HG03139 (cell line): ENCODE measurements around the gene KLRC4.
"Not testable (repeated sequence)": the region's sequence is repeated elsewhere in the genome, so short reads cannot be mapped to it uniquely, and the experiment has no call there.

Experiments used
- ATAC-seq: cut with Tn5 transposase; IDR thresholded peaks from one replicate; pipeline ENCODE4 v1.9.1; 2021; ENCODE audit not compliant: unreplicated experiment

The KLRC4 gene

GRCh38 chr12:10409392-10409791, at the start of gene KLRC4:
TSS of gene KLRC4 (minus strand) at chr12:10409757. CDS start at chr12:10409575, 182 bp downstream.
- ATAC-seq = no peak

DNA sequence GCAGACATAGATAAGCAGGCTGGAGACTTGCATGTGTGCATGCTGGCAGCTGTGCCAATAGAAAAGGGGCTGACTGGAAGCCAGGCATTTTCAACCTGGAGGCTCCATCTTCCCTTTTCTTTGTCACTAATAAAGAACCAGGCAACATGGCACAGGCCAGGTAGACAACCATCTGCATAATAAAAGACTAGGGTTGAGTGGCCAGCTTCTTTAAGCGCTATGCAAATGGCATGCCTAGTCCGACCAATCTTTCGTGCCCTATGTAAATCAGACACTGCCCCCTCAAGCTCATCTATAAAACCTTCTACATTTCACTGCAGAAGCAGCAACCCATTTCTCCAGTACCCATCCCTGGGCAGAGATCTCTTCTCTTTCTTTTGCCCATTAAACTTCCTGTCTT, 48.2 kb upstream of the KLRC4 start:
- ATAC-seq = no peak

- no peak for ATAC-seq
These were observed 47.3 kb upstream of the KLRC4 start for GRCh38 chr12:10456856-10457255.

- no peak for ATAC-seq
These were observed 46.2 kb upstream of the KLRC4 start for GRCh38 chr12:10455766-10456165.

GRCh38 chr12:10454531-10454930, 45.0 kb upstream of the KLRC4 start:
- no peak for ATAC-seq

DNA sequence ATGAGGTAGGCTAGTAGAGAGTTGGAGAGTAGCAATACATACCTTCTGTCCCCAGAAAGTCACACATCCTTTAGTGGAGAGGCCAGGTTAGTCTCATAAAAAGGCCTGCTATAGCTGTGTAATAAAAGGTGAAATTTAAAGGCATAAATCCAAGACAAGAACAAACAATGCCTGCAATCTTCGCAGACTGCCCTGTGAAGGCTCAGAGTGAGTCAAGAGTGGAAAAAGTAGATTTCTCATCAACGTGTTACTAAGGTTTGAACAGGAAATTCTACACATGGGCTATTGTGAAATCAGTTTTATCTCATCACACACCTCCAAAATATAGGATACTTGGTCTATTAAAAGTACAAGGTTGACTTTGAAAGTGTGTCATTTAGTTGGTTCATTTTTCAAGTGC, 43.6 kb upstream of the KLRC4 start, which contains the start of gene KLRC1:
Gene KLRC1, minus strand, starts transcription at position 222 of the 400 bp plus-strand sequence. CDS start 2,221 bp downstream, outside the sequence.
- ATAC-seq = no peak

DNA sequence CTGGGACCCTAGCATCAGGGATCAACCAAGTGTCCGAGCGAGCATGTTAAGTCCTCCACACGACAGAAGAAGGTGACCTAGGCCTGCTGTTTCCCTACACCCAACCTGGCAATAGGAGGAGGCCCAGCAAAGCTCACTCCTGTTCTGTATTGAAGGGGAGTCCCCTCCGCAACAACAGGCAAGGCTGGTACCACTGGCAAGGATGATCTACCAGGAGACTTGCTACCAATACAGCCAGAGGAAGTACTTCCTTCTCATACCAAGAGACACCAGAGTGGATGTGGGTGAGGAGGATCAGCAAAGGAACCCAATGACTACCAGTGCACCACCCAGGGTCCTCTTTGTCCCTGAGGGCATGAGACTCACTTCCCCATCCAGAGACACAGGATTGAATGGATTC, 38.7 kb upstream of the KLRC4 start:
- ATAC-seq = no peak

DNA sequence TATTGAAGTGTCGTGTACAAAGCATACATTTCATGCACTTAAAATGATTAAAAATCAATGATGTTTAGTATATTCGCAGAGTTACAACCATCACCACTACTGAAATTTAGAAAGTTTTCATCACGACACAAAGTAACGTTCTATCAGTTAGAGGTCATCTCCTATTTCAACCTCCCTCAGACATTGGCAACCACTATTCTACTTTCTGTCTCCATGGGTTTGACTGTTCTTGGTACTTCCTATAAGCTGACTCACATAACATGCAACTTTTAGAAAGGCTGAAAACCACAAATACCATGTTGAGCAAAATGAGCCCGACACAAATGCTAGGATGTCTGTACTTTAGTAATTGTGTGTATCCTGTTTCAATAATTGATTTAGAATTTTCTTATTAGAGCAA, 36.5 kb upstream of the KLRC4 start:
- ATAC-seq = not testable (repeated sequence)

- ATAC-seq = not testable (repeated sequence)
These were observed 31.6 kb upstream of the KLRC4 start for GRCh38 chr12:10441144-10441543.

GRCh38 chr12:10439608-10440274, 30.2 kb upstream of the KLRC4 start:
- ATAC-seq = not testable (repeated sequence)

GRCh38 chr12:10437601-10438000, 28.0 kb upstream of the KLRC4 start:
- ATAC-seq = not testable (repeated sequence)

GRCh38 chr12:10435816-10436215, 26.3 kb upstream of the KLRC4 start, which contains the start of gene KLRC2:
TSS of gene KLRC2 (minus strand) at chr12:10436010. CDS start at chr12:10435986, 24 bp downstream.
- not testable (repeated sequence) for ATAC-seq

DNA sequence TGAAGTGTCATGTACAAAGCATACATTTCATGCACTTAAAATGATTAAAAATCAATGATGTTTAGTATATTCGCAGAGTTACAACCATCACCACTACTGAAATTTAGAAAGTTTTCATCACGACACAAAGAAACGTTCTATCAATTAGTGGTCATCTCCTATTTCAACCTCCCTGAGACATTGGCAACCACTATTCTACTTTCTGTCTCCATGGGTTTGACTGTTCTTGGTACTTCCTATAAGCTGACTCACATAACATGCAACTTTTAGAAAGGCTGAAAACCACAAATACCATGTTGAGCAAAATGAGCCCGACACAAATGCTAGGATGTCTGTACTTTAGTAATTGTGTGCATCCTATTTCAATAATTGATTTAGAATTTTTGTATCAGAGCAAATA, 21.1 kb upstream of the KLRC4 start:
- ATAC-seq = not testable (repeated sequence)

- ATAC-seq = not testable (repeated sequence)
These were observed 16.4 kb upstream of the KLRC4 start for GRCh38 chr12:10425938-10426337.

DNA sequence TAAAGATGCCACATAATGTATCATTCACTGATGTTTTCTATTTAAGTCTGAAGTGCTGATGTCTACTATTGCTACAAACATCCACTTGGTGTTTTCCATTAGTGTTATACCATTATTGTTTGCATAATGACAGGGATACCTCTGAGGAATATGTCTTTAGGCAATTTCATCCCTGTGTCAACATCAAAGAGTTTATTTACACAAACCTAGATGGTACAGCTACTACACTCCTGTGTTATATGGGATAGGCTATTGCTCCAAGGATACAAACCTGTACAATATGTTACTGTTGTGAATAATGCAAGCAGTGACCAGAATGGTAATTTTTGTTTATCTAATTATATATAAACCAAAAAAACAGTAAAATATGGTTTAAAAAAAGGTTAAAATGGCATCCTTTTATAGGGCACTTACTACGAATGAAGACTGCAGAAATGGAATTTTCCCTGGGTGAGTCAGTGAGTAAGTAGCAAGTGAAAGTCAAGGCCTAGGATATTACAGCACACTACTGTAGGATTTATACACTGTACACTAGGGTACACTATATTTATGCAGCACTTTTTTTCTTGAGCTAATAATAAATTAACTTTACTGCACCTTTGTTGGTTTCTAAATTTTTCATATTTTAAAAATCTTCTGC, 14.8 kb upstream of the KLRC4 start:
- ATAC-seq = not testable (repeated sequence)

DNA sequence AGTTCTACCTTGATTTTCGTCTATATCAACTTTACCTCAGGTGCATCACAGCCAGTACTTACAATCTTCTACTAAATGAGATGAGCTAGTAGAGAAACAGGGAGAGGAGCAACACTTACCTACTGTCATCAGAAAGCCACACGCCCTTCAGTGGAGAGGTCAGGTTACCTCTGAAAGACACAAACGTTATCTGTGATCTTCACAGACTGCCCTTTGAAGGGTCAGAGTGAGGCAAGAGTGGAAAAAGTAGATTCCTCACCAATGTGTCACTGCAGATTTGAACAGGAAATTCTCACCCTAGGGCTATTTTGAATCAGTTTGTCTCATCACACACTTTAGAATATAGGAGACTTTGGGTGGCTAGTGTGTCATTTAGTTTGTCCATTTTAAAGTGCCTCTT, 12.6 kb upstream of the KLRC4 start:
- ATAC-seq = not testable (repeated sequence)

GRCh38 chr12:10420334-10420733, 10.8 kb upstream of the KLRC4 start, which contains the start of gene KLRC3:
TSS of gene KLRC3 (minus strand) at chr12:10420595. CDS start at chr12:10420550, 45 bp downstream.
- not testable (repeated sequence) for ATAC-seq

DNA sequence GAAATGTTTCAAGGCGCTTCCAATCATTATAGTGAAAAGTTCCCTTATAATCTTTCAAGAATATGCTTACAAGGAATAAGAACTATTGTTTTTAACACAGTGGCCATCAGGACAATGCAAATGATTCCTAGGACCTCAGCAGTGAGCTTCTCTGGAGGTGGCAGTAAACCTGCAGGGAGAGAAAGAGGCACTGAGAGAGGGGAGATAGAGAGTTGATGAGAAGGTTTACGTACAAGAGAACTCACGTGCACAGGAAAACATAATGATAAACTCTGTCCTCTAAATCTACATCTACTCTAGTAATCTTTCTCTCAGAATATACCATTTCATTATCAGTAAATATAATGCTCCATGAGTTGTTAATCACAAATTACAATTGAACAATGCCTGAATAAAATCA, 715 bp downstream of the KLRC4 start:
- no peak for ATAC-seq

- ATAC-seq = no peak
These were observed 2.8 kb downstream of the KLRC4 start for GRCh38 chr12:10406725-10407124.

GRCh38 chr12:10405294-10405693, 4.3 kb downstream of the KLRC4 start:
- no peak for ATAC-seq

- no peak for ATAC-seq
These were observed 4.8 kb downstream of the KLRC4 start for GRCh38 chr12:10404798-10405197.

DNA sequence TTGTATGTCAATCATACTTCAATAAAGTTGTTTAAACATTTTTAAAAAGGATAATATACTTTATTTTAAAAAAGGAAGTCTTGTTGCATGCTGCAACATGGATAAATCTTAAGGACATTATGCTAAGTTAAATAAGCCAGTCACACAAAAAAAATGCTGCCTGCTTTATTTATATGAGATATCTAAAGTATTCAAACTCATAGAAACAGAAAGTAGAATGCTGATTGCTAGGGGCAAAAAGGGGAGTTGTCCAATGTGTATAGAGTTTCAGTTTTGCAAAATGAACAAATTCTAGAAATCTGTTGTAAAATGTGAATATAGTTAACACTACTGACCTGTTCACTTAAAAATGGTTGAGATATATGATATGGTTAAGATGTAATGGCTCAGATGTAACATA, 8.7 kb downstream of the KLRC4 start:
- ATAC-seq = no peak
